ENCODE data around the gene ZNF576. TPM values are rescaled to one million over a fixed set of nuclear protein-coding genes. Genes with fewer than 3 reads are reported as not detected.
"Not testable (repeated sequence)": the region's sequence is repeated elsewhere in the genome, so short reads cannot be mapped to it uniquely, and the experiment has no call there.

Gene ZNF576
- total RNA-seq, 1 donor from 2014 or later, result 11.3 TPM

- Histone ChIP-seq H3K27ac (replicated peaks) (no peak overlapping the region), H3K27me3 (ENCODE audit: low read depth) (peaks cover 26% of the 10 kb centered on the region), H3K4me3 (no peak overlapping the region), H3K4me1 (peaks cover 8% of the 10 kb centered on the region), H3K9me3 (replicated peaks) (no peaks in the 10 kb centered on the region), H3K36me3 (peaks cover 21% of the 10 kb centered on the region)
- no peak for TF ChIP-seq CTCF (IDR thresholded peaks at IDR 0.05; ENCODE audit: borderline replicate concordance)
- DNase-seq, result no peak
- intact Hi-C loops (cut with micrococcal nuclease), result no loop called here
Measured at GRCh38 chr19:43643326-43643725, 46.9 kb downstream of the ZNF576 start.

DNA sequence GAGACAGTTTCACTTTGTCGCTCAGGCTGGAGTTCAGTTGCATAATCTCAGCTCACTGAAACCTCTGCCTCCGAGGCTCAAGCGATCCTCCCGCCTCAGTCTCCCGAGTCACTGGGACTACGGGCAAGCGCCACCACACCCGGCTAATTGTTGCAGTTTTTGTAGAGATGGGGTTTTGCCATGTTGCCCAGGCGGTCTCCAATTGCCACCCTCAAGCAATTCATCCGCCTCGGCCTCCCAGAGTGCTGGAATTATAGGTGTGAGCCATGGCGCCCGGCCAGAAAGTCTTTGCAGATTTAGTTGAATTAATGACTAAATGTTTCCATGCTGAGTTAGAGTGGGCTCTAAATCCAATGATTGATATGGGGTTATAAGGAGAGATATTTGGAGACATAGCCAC, 47.8 kb downstream of the ZNF576 start:
- intact Hi-C loops (cut with micrococcal nuclease), result no loop called here
- no peak overlapping the region for H3K4me3 ChIP-seq

GRCh38 chr19:43648633-43649032, 52.2 kb downstream of the ZNF576 start:
- intact Hi-C loops (cut with micrococcal nuclease), result no loop called here
- Histone ChIP-seq H3K36me3 (peaks cover 37% of the 10 kb centered on the region), H3K27ac (replicated peaks) (no peak overlapping the region), H3K4me1 (no peaks in the 10 kb centered on the region), H3K4me3 (no peak overlapping the region), H3K9me3 (replicated peaks) (no peaks in the 10 kb centered on the region), H3K27me3 (ENCODE audit: low read depth) (no peaks in the 10 kb centered on the region)
- DNase-seq, result no peak
- TF ChIP-seq CTCF (IDR thresholded peaks at IDR 0.05; ENCODE audit: borderline replicate concordance), result no peak

More for the DNA sequence above, 47.8 kb downstream of the ZNF576 start:
- TF ChIP-seq CTCF (IDR thresholded peaks at IDR 0.05; ENCODE audit: borderline replicate concordance), result no peak
- no peak for DNase-seq
- Histone ChIP-seq H3K27ac (replicated peaks) (no peak overlapping the region), H3K9me3 (replicated peaks) (no peaks in the 10 kb centered on the region), H3K36me3 (peaks cover 30% of the 10 kb centered on the region), H3K27me3 (ENCODE audit: low read depth) (peaks cover 20% of the 10 kb centered on the region), H3K4me1 (peaks cover 8% of the 10 kb centered on the region)

- no peaks in the 10 kb centered on the region for H3K4me1 ChIP-seq
- TF ChIP-seq CTCF (IDR thresholded peaks at IDR 0.05; ENCODE audit: borderline replicate concordance), result no peak
- no peak for DNase-seq
- H3K9me3 ChIP-seq (replicated peaks), result no peaks in the 10 kb centered on the region
- intact Hi-C loops (cut with micrococcal nuclease), result no loop called here
- H3K27ac ChIP-seq (replicated peaks), result no peak overlapping the region
- peaks cover 46% of the 10 kb centered on the region for H3K36me3 ChIP-seq
- no peaks in the 10 kb centered on the region for H3K27me3 ChIP-seq (ENCODE audit: low read depth)
- H3K4me3 ChIP-seq, result no peak overlapping the region
Measured at GRCh38 chr19:43649514-43649913, 53.1 kb downstream of the ZNF576 start.

- H3K36me3 ChIP-seq, result peaks cover 52% of the 10 kb centered on the region
- H3K4me3 ChIP-seq; H3K27me3 ChIP-seq (ENCODE audit: low read depth); H3K27ac ChIP-seq (replicated peaks); H3K9me3 ChIP-seq (replicated peaks); H3K4me1 ChIP-seq; intact Hi-C loops (cut with micrococcal nuclease); DNase-seq: not testable (repeated sequence)
Measured at GRCh38 chr19:43650276-43650675, 53.9 kb downstream of the ZNF576 start.

Other genes starting within 250 kb of the ZNF576 start
- 0.14 TPM for gene CD177, start 242.9 kb upstream of the ZNF576 start, total RNA-seq
- gene TEX101, start 181.7 kb upstream of the ZNF576 start, total RNA-seq, result not detected
- 0.38 TPM for gene LYPD3, start 131.0 kb upstream of the ZNF576 start, total RNA-seq
- gene PHLDB3, start 91.8 kb upstream of the ZNF576 start, total RNA-seq, result 4.5 TPM
- 14.6 TPM for gene ETHE1, start 69.4 kb upstream of the ZNF576 start, total RNA-seq
- gene ZNF575, start 63.4 kb upstream of the ZNF576 start, total RNA-seq, result 1.1 TPM
- 12.8 TPM for gene XRCC1, start 21.1 kb upstream of the ZNF576 start, total RNA-seq
- 1.0 TPM for gene PINLYP, start 20.8 kb upstream of the ZNF576 start, total RNA-seq
- gene IRGQ, start 461 bp upstream of the ZNF576 start, total RNA-seq, result 26.1 TPM
- 0.30 TPM for gene SRRM5, start 15.5 kb downstream of the ZNF576 start, total RNA-seq
- gene ZNF428, start 23.0 kb downstream of the ZNF576 start, total RNA-seq, result 32.3 TPM
- 6.9 TPM for gene CADM4, start 43.3 kb downstream of the ZNF576 start, total RNA-seq
- 3.5 TPM for gene PLAUR, start 73.6 kb downstream of the ZNF576 start, total RNA-seq
- gene IRGC, start 119.5 kb downstream of the ZNF576 start, total RNA-seq, result not detected
- 18.9 TPM for gene SMG9, start 158.4 kb downstream of the ZNF576 start, total RNA-seq
- gene KCNN4, start 184.4 kb downstream of the ZNF576 start, total RNA-seq, result 0.38 TPM
- 1.3 TPM for gene LYPD5, start 205.9 kb downstream of the ZNF576 start, total RNA-seq
- 14.7 TPM for gene ZNF283, start 230.7 kb downstream of the ZNF576 start, total RNA-seq

Measured in left ventricle myocardium inferior (tissue), 1 donor.